Tibial artery (tissue), 4 donors: ENCODE measurements around the gene EZR.

Source experiments
- DNase-seq, 2 donors: peaks; one replicate each; pipeline ENCODE4 v3.0.0-alpha.2; 2019
- H3K27ac ChIP-seq, 2 donors: fragments of 200-600 bp; sonication (generic) in 1 of 2; 1 replicate in 1 of 2; 2 replicates in 1 of 2; pipeline ENCODE4 v1.5.1; 2018 to 2019; ENCODE audit warnings: mild to moderate bottlenecking in 1 of 2
- H3K27me3 ChIP-seq, 2 donors: fragments of 200-600 bp; sonication (generic) in 1 of 2; one replicate each; pipeline versions ENCODE4 v1.5.1 to v1.6.0; 2016 to 2019
- H3K36me3 ChIP-seq, 3 donors: fragments of 200-600 bp; sonication (generic) in 2 of 3; one replicate each; pipeline ENCODE4 v1.5.1; 2016 to 2019; ENCODE audit warnings: mild to moderate bottlenecking in 2 of 3
- H3K4me1 ChIP-seq, 4 donors: fragments of 200-600 bp; sonication (generic) in 2 of 4; 1 replicate in 3 of 4; 2 replicates in 1 of 4; pipeline ENCODE4 v1.5.1; 2016 to 2019
- H3K4me3 ChIP-seq, 2 donors: fragments of 200-600 bp; sonication (generic) in 1 of 2; 1 replicate in 1 of 2; 2 replicates in 1 of 2; pipeline ENCODE4 v1.5.1; 2018 to 2019; ENCODE audit warnings: mild to moderate bottlenecking in 2 of 2
- H3K9me3 ChIP-seq, 3 donors: fragments of 200-600 bp; sonication (generic) in 1 of 3; one replicate each; pipeline ENCODE4 v1.5.1; 2016 to 2019
- CTCF ChIP-seq, 2 experiments: fragments of 200-600 bp in 1 of 2; fragments of 450-650 bp in 1 of 2; IDR thresholded peaks; one replicate each; pipeline ENCODE4 v1.5.1; 2017 to 2019; ENCODE audit warnings: antibody characterized with exemption in 2 of 2, mild to moderate bottlenecking in 1 of 2, moderate library complexity in 1 of 2
- intact Hi-C: fragments of 100-400 bp; cut with DNase I; formaldehyde crosslinking; loops from one replicate; pipeline ENCODE4 v1.15.0; 2023; ENCODE audit warnings: low total_unique reads

EZR gene

DNA sequence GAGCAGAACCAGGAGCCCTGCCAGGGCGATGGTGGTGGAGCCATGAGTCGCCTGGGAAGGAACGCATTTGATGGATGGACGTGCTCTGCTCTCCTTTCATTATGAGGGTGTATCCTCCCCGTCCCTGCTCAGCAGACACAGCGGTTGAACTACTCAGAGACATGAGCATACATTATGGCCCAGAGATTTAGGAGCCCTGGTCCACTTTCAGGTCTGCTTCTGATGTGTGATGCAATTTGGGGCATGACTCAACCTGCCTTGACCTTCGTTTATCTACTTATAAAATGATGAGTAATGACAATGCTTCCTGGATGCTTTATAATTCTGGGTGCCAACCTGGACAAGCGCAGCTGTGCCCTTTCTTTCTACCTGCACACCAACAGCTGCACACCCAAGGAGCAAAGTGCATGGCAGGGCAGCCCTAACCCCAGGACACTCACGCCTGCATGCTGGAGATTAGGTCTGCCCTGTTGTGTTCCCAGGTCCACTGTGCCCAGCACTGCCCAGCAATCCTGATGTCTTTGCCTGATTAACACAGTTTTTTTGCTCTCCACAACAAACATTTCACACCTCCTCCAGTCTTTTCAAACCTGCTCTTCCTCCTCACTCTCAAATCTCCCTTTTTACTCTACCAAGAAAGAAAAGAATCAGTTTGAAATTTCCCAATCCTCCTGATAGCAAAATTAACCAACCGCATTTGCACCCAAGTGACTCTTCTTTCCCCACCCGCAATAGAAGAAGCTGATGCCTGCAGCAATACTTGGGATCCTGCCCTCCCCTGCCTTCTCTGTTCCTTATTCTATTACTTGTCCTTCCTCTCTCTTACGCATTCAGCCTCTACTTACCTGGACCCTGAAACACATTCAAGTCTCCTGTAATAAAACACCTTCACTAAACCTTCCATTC lies 81.2 kb downstream of the EZR start:
- Histone ChIP-seq H3K27me3 (no peaks in the 10 kb centered on the region), H3K27ac (no peak overlapping the region), H3K4me3 (no peak overlapping the region), H3K4me1 (no peaks in the 10 kb centered on the region), H3K9me3 (peaks cover 0 to 22% (median 10%) of the 10 kb centered on the region in 3 donors), H3K36me3 (peaks cover 0 to 11% (median 0%) of the 10 kb centered on the region in 3 donors)
- no peak for DNase-seq
- TF ChIP-seq CTCF (IDR thresholded peaks at IDR 0.05) = no peak
- intact Hi-C loops = no loop called here

GRCh38 chr6:158737082-158737709 lies 82.0 kb downstream of the EZR start:
- DNase-seq = no peak
- no peak overlapping the region for H3K27ac ChIP-seq
- intact Hi-C loops = no loop called here

GRCh38 chr6:158735009-158735408 lies 84.2 kb downstream of the EZR start:
- H3K36me3 ChIP-seq = peaks cover 0 to 11% (median 0%) of the 10 kb centered on the region in 3 donors
- TF ChIP-seq CTCF (IDR thresholded peaks at IDR 0.05) = no peak

More at GRCh38 chr6:158737082-158737709, 82.0 kb downstream of the EZR start:
- Histone ChIP-seq H3K4me3 (no peak overlapping the region), H3K4me1 (no peaks in the 10 kb centered on the region), H3K27me3 (no peaks in the 10 kb centered on the region), H3K9me3 (peaks cover 0 to 22% (median 10%) of the 10 kb centered on the region in 3 donors), H3K36me3 (peaks cover 0 to 11% (median 0%) of the 10 kb centered on the region in 3 donors)
- TF ChIP-seq CTCF (IDR thresholded peaks at IDR 0.05) = no peak

GRCh38 chr6:158730541-158730907 lies 88.6 kb downstream of the EZR start:
- no peak for TF ChIP-seq CTCF (IDR thresholded peaks at IDR 0.05)
- no peak overlapping the region for H3K4me3 ChIP-seq
- no peak for DNase-seq

More at GRCh38 chr6:158735009-158735408, 84.2 kb downstream of the EZR start:
- Histone ChIP-seq H3K4me3 (no peak overlapping the region), H3K27me3 (no peaks in the 10 kb centered on the region), H3K9me3 (peaks cover 0 to 22% (median 9%) of the 10 kb centered on the region in 3 donors), H3K4me1 (no peaks in the 10 kb centered on the region), H3K27ac (no peak overlapping the region)
- intact Hi-C loops = no loop called here
- no peak for DNase-seq

DNA sequence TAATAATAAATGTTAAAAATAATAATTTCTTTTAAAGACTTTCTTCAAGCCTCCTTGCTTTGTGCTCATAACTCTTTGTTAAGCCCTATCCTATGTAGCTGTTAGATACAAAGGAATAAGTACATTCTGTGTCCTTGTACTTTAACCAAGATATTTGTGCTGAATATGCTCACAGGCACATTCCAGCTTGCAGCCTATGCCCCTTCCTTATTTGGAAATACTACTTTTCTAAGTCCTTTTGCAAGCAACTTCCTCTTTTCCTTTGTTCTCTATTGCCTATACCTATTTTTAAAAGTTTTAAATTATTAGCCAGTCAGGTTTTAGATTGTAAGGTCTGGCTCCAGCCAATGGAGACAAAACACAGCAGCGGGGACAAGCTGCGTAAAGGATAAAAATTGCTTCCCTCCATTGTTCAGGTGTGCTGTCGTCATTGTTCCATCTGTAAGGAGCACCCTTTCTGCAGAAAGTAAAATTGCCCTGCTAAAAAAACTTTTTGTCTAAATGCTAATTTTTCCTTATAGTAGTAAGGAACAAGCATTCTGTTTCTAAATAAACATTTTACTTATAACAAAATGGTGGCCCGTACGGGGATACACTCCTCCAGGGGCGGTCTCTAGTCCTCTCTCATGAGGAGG lies 89.1 kb downstream of the EZR start:
- no peak for TF ChIP-seq CTCF (IDR thresholded peaks at IDR 0.05)
- peaks cover 0 to 16% (median 0%) of the 10 kb centered on the region in 3 donors for H3K9me3 ChIP-seq
- peaks cover 0 to 6% (median 0%) of the 10 kb centered on the region in 3 donors for H3K36me3 ChIP-seq
- H3K27ac ChIP-seq = no peak overlapping the region
- DNase-seq = no peak
- H3K4me3 ChIP-seq = no peak overlapping the region
- H3K4me1 ChIP-seq = no peaks in the 10 kb centered on the region
- no peaks in the 10 kb centered on the region for H3K27me3 ChIP-seq
- intact Hi-C loops = no loop called here

More at GRCh38 chr6:158730541-158730907, 88.6 kb downstream of the EZR start:
- Histone ChIP-seq H3K27me3 (no peaks in the 10 kb centered on the region), H3K27ac (no peak overlapping the region), H3K4me1 (no peaks in the 10 kb centered on the region), H3K9me3 (peaks cover 0 to 16% (median 0%) of the 10 kb centered on the region in 3 donors), H3K36me3 (peaks cover 0 to 6% (median 0%) of the 10 kb centered on the region in 3 donors)
- intact Hi-C loops = no loop called here
